Activated CD4-positive, alpha-beta T cell treated with anti-CD3 and anti-CD28 coated beads for 4 hours (primary cell): ENCODE measurements around the gene KIF26A.
"Not testable (repeated sequence)": the region's sequence is repeated elsewhere in the genome, so short reads cannot be mapped to it uniquely, and the experiment has no call there.

ENCODE experiments used
- DNase-seq, 2 donors: peaks; one replicate each; pipeline ENCODE4 v3.0.0-alpha.2; 2020

KIF26A gene

GRCh38 chr14:104144911-104145825 is 6.8 kb downstream of the KIF26A start:
- DNase-seq, result no peak

- DNase-seq, result no peak
These were observed 7.6 kb downstream of the KIF26A start for GRCh38 chr14:104145826-104146601.

- DNase-seq, result no peak
These were observed 8.4 kb downstream of the KIF26A start for GRCh38 chr14:104146651-104147345.

- DNase-seq, result no peak
These were observed 9.1 kb downstream of the KIF26A start for GRCh38 chr14:104147346-104148125.

GRCh38 chr14:104148433-104149277 is 10.3 kb downstream of the KIF26A start:
- DNase-seq, result no peak

GRCh38 chr14:104149278-104149595 is 10.8 kb downstream of the KIF26A start:
- no peak for DNase-seq

DNA sequence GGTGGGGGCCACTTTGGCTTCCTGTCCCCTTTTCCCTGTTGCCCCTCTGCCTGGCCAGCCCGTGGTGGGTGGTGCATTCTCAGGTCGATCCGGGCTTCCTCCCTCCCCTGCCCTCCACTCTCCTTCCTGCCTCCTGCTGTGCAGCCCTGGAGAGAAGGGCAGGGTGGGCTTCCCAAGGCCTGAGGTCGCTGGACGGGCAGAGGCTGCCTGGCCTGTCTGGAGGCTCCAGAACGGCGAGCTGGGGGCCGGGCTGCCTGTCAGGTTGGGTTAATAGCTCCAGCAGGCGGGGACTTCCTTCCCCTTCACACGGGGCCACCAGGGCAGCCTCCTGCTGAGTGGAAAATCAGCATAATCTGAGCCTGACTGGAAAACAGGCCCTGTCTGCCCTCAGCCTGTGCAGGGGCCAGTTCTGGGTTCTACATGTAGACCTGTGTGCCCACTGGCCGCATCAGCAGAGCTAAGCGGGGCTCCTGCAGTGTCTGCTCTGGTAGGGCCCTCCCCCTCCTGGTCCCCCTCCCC is 11.3 kb downstream of the KIF26A start:
- no peak for DNase-seq

GRCh38 chr14:104150136-104151025 is 12.0 kb downstream of the KIF26A start:
- DNase-seq, result no peak

GRCh38 chr14:104151026-104151381 is 12.6 kb downstream of the KIF26A start:
- DNase-seq, result no peak

- no peak for DNase-seq
These were observed 13.3 kb downstream of the KIF26A start for GRCh38 chr14:104151566-104152245.

GRCh38 chr14:104152246-104152575 is 13.8 kb downstream of the KIF26A start:
- no peak for DNase-seq

GRCh38 chr14:104152686-104153393 is 14.5 kb downstream of the KIF26A start:
- no peak for DNase-seq

DNA sequence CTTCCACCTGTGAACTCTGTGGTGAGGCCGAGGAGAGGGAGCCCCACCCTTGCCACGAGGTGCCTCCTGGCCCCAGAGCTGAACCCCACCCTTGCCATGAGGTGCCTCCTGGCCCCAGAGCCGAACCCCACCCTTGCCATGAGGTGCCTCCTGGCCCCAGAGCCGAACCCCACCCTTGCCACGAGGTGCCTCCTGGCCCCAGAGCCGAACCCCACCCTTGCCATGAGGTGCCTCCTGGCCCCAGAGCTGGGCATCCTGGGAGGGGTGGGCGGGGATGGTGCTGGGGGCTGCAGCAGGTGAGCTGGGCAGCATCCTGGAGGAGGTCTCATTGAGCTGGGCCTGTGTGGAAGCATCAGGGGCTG is 15.0 kb downstream of the KIF26A start:
- not testable (repeated sequence) for DNase-seq

DNA sequence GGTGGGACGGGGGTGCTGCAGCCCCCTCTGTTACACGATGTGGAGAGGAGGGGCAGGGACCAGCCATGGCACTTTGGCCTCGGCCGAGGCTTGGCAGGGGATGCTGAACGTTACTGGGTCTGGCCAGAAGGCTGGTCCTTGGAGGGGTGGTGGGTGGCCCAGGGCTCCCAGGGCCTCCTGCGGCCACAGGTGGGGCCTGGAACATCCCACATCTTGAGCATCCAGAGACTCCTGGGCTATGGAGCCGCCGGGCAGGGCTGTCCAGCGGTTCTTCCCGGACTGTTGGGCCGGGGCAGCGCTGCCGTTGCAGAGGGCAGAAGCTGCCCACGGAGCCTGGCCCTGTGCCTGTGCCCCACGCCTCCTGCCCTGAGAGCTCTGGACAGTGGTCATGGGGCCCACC is 15.9 kb downstream of the KIF26A start:
- no peak for DNase-seq

DNA sequence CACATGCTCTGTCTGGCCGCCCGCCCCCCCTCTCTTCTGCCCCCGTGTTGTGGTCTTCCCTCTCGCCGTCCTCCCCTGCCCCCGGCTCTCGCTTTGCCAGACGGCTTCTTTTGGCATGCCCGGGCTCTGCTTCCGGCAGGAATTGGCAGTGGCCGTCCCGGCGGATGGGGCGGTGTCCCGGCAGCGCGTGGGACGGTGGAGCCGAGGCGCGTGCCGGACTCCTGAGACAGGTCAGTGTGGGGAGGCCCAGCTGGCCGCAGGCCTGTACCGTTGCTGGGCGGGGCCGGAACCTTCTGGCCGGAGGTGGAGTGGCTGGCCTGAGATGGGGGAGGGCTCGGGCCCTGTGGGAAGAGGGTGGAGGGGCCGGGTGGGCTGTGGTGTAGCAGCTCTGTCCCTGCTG is 17.1 kb downstream of the KIF26A start:
- no peak for DNase-seq

DNA sequence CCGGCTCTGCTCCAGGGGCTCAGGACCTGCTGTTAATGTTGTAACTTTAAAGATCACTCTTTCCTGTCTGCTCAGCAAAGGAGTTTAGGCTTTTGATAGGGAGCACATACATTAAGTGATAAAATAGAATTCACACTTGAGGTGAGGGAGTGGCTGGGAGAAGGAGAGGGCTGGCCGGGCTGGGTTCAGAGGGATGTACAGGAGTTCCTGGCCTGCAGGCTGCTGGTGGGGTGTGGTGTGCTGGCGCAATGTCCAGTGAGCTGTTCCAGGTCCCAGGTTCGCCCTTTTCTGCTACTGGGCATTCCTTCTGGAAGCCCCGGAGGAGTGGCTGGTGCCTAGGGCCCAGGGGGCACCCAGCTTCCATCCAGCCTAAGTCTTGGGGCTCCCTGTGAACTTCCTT is 17.8 kb downstream of the KIF26A start:
- DNase-seq, result no peak

DNA sequence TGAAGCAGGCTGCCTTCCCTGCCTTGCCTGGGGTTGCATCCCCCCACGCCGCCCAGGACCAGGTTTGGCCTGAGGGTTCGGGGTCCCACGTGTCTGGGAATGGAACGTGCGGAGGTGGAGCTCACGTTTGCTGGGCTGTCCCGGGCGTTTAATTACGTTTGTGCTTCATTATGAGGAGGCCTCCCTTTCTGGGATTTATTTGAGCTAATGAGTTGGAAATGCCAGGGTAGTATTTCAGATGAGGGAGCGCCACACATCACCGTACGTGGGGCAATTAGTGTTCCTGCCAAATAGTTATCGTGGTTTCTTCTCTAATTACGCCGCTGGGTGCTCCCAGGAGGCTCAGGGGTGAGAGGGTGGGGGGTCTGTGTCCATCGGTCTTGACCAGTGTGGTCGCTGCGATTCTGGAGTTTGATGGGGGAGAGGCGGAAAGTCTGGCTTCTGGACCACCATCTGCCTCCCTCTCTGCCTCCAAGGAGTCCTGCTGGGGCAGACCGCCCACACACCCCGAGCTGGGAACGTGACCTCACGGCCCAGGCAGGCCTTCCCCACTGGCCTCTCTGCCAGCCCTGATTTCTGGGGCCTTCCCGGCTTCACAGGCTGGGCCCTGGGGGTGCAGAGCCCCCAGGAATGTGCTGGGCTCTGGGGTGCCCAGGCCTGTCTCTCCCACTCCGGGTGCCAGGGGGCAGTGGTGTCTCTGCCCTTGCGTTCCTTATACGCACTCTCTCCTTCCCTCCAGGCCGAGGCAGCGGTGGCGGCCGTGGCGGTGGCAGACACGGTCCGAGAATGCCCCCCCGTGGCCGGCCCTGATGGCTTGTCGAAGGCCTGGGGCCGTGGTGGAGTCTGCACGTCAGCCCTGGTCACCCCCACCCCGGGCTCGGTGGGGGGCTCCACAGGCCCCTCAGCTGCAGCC is 18.9 kb downstream of the KIF26A start:
- no peak for DNase-seq
